HepG2 (cell line): Measurements from ENCODE around the gene KCNIP3. TPM values are rescaled to one million over a fixed set of nuclear protein-coding genes. Genes with fewer than 3 reads are reported as not detected.

Source experiments
- CHD4 ChIP-seq: fragments of 200-600 bp; sonication (generic); IDR thresholded peaks from 2 replicates; pipeline ENCODE4 v1.7.0; 2017; ENCODE audit warnings: mild to moderate bottlenecking, low read length, borderline replicate concordance
- HOXA5 ChIP-seq: sonication (generic); formaldehyde crosslinking; IDR thresholded peaks from 2 replicates; pipeline ENCODE4 v1.4.0; 2020; ENCODE audit warnings: missing genetic modification reagents
- NFKB2 ChIP-seq: sonication (generic); formaldehyde crosslinking; IDR thresholded peaks from 2 replicates; pipeline ENCODE4 v1.4.0; 2020; ENCODE audit warnings: missing genetic modification reagents, borderline replicate concordance
- PAF1 ChIP-seq: IDR thresholded peaks from 2 replicates; pipeline ENCODE4 v1.6.1; 2016; ENCODE audit warnings: missing genetic modification reagents, missing compliant biosample characterization
- RARG ChIP-seq: sonication (generic); formaldehyde crosslinking; IDR thresholded peaks from 2 replicates; pipeline ENCODE4 v1.4.0; 2020; ENCODE audit warnings: low read depth, mild to moderate bottlenecking, missing genetic modification reagents
- RFXANK ChIP-seq: IDR thresholded peaks from 2 replicates; pipeline ENCODE4 v1.6.1; 2016
- TBX2 ChIP-seq: sonication (generic); formaldehyde crosslinking; IDR thresholded peaks from 2 replicates; pipeline ENCODE4 v1.5.0; 2020; ENCODE audit warnings: missing genetic modification reagents, mild to moderate bottlenecking, borderline replicate concordance
- ZIK1 ChIP-seq: sonication (generic); formaldehyde crosslinking; IDR thresholded peaks from 2 replicates; pipeline ENCODE4 v1.5.0; 2020; ENCODE audit warnings: mild to moderate bottlenecking, low read depth, missing genetic modification reagents, borderline replicate concordance
- ZNF121 ChIP-seq: sonication (generic); formaldehyde crosslinking; IDR thresholded peaks from 2 replicates; pipeline ENCODE4 v1.5.0; 2020; ENCODE audit warnings: mild to moderate bottlenecking, missing genetic modification reagents
- ZNF781 ChIP-seq: sonication (generic); formaldehyde crosslinking; IDR thresholded peaks from 2 replicates; pipeline ENCODE4 v1.5.1; 2020; ENCODE audit warnings: borderline replicate concordance, mild to moderate bottlenecking, missing genetic modification reagents; ENCODE audit errors: not compliant biosample characterization
- ZSCAN29 ChIP-seq: sonication (generic); formaldehyde crosslinking; conservative IDR thresholded peaks from 2 replicates; pipeline ENCODE4 v1.4.0; 2020; ENCODE audit warnings: mild to moderate bottlenecking, missing genetic modification reagents
- polyA plus RNA-seq, 8 experiments: library from polyadenylated mRNA; depleted of rRNA in 3 of 8; stranded (reverse) in 7 of 8; unstranded in 1 of 8; fragments of >200 nt; fragmentation: Illumina TruSeq in 4 of 8; extraction: Trizol in 4 of 8; gene quantifications; 2 replicates each; pipeline versions ENCODE4 v1.2.1 to v1.2.3, GENCODE V29; 2011 to 2016; ENCODE audit warnings: low read depth in 4 of 8, missing spikeins in 1 of 8, mixed read lengths in 1 of 8; ENCODE audit not compliant: insufficient read depth in 1 of 8
- total RNA-seq, 5 experiments: library from RNA; depleted of rRNA; stranded (reverse); fragments of >200 nt; fragmentation: Illumina TruSeq; extraction: Trizol; gene quantifications; 2 replicates each; pipeline ENCODE4 v1.2.3, GENCODE V29; 2016; ENCODE audit warnings: low read depth in 1 of 5
- TF ChIP-seq, protein P1 (sequence below): sonication (generic); formaldehyde crosslinking; IDR thresholded peaks from 2 replicates; pipeline ENCODE4 v1.4.0; 2020; ENCODE audit warnings: missing genetic modification reagents, borderline replicate concordance
- TF ChIP-seq, protein P2 (sequence below): sonication (generic); formaldehyde crosslinking; IDR thresholded peaks from 2 replicates; pipeline ENCODE4 v1.8.0; 2022; ENCODE audit warnings: low read depth, missing genetic modification reagents
- TF ChIP-seq, protein P3 (sequence below): sonication (generic); formaldehyde crosslinking; IDR thresholded peaks from 2 replicates; pipeline ENCODE4 v1.4.0; 2020; ENCODE audit warnings: missing genetic modification reagents
- TF ChIP-seq, protein P4 (sequence below), 2 experiments: IDR thresholded peaks; 2 replicates each; pipeline ENCODE4 v1.6.1; 2011 to 2012; ENCODE audit warnings: low read length in 2 of 2, borderline replicate concordance in 1 of 2, low read depth in 1 of 2, mild to moderate bottlenecking in 1 of 2, moderate library complexity in 1 of 2
- TF ChIP-seq, protein P5 (sequence below): sonication (generic); formaldehyde crosslinking; IDR thresholded peaks from 2 replicates; pipeline ENCODE4 v1.8.1; 2022; ENCODE audit warnings: mild to moderate bottlenecking, missing genetic modification reagents

Gene KCNIP3
- total and polyA plus RNA-seq, 2 of the 13 experiments (the other 11 are each of a cell fraction or from before 2014, with no cell fraction given), result not detected

DNA sequence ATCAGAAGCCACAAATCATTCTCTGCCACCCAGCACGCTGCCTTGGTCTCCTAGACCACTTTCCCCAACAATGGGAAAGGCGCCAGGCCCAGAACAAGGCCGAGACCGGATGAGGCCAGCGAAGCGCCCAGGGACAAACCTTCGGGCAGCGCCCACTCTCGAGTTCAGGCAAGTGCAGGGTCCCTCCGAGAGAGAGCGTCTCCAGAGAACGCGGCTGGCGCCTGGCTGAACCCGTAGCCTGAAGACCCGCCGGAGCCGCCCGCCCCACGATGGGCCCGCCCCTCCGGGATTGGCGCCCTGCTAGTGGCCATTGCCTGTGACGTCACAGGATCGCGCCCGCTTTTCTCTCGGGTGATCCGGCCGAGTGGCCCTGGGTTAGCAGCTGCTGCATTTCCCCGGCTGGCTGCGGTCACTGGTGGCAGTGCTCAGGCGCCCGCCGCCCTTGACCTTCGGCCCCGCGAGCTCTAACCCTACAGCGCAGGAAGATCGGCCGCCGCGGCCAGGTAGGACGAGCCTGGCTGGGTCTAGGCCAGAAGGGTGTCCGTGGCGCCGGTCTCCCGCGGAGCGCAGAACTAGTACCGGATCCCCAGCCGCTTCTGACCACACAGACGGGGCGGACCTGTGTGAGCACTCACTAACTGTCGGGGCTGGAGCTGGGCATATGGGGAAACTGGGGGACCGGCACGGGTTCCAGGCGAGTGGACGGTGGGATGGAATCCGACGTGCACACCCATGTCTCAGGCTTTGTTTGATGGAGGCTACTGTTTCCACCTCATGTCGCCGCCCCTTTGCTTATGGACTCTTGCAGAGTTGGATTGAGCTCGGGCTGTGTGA is 105.4 kb downstream of the KCNIP3 start, which contains the start of gene FAHD2A (continued):
- TF ChIP-seq, protein P1, sequence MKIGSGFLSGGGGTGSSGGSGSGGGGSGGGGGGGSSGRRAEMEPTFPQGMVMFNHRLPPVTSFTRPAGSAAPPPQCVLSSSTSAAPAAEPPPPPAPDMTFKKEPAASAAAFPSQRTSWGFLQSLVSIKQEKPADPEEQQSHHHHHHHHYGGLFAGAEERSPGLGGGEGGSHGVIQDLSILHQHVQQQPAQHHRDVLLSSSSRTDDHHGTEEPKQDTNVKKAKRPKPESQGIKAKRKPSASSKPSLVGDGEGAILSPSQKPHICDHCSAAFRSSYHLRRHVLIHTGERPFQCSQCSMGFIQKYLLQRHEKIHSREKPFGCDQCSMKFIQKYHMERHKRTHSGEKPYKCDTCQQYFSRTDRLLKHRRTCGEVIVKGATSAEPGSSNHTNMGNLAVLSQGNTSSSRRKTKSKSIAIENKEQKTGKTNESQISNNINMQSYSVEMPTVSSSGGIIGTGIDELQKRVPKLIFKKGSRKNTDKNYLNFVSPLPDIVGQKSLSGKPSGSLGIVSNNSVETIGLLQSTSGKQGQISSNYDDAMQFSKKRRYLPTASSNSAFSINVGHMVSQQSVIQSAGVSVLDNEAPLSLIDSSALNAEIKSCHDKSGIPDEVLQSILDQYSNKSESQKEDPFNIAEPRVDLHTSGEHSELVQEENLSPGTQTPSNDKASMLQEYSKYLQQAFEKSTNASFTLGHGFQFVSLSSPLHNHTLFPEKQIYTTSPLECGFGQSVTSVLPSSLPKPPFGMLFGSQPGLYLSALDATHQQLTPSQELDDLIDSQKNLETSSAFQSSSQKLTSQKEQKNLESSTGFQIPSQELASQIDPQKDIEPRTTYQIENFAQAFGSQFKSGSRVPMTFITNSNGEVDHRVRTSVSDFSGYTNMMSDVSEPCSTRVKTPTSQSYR, result peak; percentile 59; the same call in 1 of the 2 replicates
- TF ChIP-seq RFXANK (CRISPR knock-in tag) (no peak), TBX2 (CRISPR knock-in tag) (peak; percentile 80), RARG (CRISPR knock-in tag) (0 out of 2 replicates have a peak, but pooled peaks have one; percentile 38), ZNF121 (CRISPR knock-in tag) (0 out of 2 replicates have a peak, but pooled peaks have one; percentile 64), CHD4 (no peak), ZSCAN29 (peak; percentile 46; the same call in 1 of the 2 replicates), ZIK1 (CRISPR knock-in tag) (peak; percentile 71; the same call in 1 of the 2 replicates), NFKB2 (CRISPR knock-in tag) (0 out of 2 replicates have a peak, but pooled peaks have one; percentile 59), PAF1 (CRISPR knock-in tag) (no peak), HOXA5 (CRISPR knock-in tag) (no peak; the same call in 1 of the 2 replicates), ZNF781 (peak; percentile 68)
- TF ChIP-seq, protein P2, sequence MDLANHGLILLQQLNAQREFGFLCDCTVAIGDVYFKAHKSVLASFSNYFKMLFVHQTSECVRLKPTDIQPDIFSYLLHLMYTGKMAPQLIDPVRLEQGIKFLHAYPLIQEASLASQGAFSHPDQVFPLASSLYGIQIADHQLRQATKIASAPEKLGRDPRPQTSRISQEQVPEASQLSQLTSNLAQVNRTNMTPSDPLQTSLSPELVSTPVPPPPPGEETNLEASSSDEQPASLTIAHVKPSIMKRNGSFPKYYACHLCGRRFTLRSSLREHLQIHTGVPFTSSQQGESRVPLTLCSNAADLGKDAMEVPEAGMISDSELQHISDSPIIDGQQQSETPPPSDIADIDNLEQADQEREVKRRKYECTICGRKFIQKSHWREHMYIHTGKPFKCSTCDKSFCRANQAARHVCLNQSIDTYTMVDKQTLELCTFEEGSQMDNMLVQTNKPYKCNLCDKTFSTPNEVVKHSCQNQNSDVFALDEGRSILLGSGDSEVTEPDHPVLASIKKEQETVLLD (CRISPR knock-in tag), result 0 out of 2 replicates have a peak, but pooled peaks have one; percentile 42
- TF ChIP-seq, protein P3, sequence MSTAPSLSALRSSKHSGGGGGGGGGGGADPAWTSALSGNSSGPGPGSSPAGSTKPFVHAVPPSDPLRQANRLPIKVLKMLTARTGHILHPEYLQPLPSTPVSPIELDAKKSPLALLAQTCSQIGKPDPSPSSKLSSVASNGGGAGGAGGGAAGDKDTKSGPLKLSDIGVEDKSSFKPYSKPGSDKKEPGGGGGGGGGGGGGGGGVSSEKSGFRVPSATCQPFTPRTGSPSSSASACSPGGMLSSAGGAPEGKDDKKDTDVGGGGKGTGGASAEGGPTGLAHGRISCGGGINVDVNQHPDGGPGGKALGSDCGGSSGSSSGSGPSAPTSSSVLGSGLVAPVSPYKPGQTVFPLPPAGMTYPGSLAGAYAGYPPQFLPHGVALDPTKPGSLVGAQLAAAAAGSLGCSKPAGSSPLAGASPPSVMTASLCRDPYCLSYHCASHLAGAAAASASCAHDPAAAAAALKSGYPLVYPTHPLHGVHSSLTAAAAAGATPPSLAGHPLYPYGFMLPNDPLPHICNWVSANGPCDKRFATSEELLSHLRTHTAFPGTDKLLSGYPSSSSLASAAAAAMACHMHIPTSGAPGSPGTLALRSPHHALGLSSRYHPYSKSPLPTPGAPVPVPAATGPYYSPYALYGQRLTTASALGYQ (CRISPR knock-in tag), result 0 out of 2 replicates have a peak, but pooled peaks have one; percentile 57
- TF ChIP-seq, protein P4, sequence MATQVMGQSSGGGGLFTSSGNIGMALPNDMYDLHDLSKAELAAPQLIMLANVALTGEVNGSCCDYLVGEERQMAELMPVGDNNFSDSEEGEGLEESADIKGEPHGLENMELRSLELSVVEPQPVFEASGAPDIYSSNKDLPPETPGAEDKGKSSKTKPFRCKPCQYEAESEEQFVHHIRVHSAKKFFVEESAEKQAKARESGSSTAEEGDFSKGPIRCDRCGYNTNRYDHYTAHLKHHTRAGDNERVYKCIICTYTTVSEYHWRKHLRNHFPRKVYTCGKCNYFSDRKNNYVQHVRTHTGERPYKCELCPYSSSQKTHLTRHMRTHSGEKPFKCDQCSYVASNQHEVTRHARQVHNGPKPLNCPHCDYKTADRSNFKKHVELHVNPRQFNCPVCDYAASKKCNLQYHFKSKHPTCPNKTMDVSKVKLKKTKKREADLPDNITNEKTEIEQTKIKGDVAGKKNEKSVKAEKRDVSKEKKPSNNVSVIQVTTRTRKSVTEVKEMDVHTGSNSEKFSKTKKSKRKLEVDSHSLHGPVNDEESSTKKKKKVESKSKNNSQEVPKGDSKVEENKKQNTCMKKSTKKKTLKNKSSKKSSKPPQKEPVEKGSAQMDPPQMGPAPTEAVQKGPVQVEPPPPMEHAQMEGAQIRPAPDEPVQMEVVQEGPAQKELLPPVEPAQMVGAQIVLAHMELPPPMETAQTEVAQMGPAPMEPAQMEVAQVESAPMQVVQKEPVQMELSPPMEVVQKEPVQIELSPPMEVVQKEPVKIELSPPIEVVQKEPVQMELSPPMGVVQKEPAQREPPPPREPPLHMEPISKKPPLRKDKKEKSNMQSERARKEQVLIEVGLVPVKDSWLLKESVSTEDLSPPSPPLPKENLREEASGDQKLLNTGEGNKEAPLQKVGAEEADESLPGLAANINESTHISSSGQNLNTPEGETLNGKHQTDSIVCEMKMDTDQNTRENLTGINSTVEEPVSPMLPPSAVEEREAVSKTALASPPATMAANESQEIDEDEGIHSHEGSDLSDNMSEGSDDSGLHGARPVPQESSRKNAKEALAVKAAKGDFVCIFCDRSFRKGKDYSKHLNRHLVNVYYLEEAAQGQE (IDR thresholded peaks at IDR 0.05; ENCODE audit: borderline replicate concordance in 1 of 2, low read depth in 1 of 2, low read length in 2 of 2), result no peak
- TF ChIP-seq, protein P5, sequence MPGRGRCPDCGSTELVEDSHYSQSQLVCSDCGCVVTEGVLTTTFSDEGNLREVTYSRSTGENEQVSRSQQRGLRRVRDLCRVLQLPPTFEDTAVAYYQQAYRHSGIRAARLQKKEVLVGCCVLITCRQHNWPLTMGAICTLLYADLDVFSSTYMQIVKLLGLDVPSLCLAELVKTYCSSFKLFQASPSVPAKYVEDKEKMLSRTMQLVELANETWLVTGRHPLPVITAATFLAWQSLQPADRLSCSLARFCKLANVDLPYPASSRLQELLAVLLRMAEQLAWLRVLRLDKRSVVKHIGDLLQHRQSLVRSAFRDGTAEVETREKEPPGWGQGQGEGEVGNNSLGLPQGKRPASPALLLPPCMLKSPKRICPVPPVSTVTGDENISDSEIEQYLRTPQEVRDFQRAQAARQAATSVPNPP (CRISPR knock-in tag), result peak; percentile 51; the same call in 1 of the 2 replicates
